Raji (cell line): ENCODE data around the gene KIF15.

Source experiments
- POLR2A ChIP-seq: IDR thresholded peaks from 2 replicates; pipeline ENCODE4 v1.6.1; 2011; ENCODE audit warnings: low read depth, low read length, control low read depth; ENCODE audit not compliant: insufficient read depth

KIF15 gene

GRCh38 chr3:44860117-44860516, 98.5 kb downstream of the KIF15 start:
- no peak for TF ChIP-seq POLR2A

DNA sequence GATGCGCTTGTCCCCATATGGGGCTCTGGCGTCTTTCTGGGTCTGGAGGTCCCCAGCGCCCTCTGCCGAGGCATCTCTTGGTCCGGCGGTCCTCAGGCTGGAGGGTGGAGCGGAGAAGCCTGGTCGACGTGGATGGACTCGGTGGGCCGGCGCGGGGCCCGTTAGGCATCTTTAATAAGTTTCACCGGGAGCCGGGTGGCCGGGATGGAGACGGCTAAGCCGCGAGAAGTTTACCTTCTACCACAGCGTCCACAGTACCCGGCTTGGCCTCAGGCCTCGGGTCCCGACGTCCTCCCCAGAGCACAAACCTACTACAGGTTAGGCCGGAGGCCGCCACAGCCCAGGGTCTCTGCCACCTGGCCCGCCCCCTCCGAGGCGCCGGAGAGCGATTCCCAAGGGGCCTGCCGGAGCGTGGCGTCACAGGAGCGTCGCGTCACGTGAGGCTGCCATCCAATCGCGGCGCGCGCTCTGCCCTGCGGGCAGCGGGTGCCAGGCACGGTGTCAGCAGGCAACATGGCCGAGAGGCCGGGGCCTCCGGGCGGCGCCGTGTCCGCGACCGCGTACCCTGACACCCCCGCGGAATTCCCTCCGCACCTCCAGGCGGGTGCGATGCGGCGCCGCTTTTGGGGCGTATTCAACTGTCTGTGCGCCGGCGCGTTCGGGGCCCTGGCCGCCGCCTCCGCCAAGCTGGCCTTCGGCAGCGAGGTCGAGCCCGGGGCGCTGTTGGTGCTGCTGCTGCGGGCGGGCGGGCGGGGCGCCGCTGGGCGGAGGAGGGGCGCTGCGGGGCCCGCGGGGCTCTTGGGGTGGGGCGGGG, 100.0 kb downstream of the KIF15 start, which contains the start of gene TMEM42:
TMEM42 (plus strand) TSS at position 501 of the 814 bp plus-strand sequence; CDS start at position 514, 13 bp downstream.
- no peak for TF ChIP-seq POLR2A

- TF ChIP-seq POLR2A = no peak
Observed at GRCh38 chr3:44862226-44862637, 100.6 kb downstream of the KIF15 start.

GRCh38 chr3:44865272-44866035, 103.9 kb downstream of the KIF15 start:
- no peak for TF ChIP-seq POLR2A

GRCh38 chr3:44867421-44868111, 106.0 kb downstream of the KIF15 start:
- no peak for TF ChIP-seq POLR2A

- TF ChIP-seq POLR2A = no peak
Observed at GRCh38 chr3:44870375-44871061, 108.9 kb downstream of the KIF15 start.

DNA sequence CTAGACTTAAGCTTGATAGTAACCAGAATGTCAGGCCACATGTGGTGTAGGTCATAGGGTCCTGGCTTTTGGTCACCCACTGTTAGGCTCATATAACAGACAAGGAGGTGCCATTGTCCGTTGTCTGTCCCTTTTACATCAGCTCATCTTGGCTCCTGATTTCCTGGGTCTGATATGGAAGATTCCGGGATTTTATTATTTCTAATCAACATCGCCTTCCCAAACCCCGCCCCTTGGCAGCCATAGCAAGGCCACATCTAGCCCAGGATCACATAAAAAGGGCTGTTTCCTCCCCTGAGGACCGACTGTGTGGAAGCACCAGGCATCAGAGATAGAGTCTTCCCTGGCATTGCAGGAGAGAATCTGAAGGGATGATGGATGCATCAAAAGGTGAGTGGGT, 112.7 kb downstream of the KIF15 start, which contains the start of gene TGM4:
TGM4 (plus strand) TSS at position 301 of the 400 bp plus-strand sequence; CDS start at position 372, 71 bp downstream.
- TF ChIP-seq POLR2A = no peak

DNA sequence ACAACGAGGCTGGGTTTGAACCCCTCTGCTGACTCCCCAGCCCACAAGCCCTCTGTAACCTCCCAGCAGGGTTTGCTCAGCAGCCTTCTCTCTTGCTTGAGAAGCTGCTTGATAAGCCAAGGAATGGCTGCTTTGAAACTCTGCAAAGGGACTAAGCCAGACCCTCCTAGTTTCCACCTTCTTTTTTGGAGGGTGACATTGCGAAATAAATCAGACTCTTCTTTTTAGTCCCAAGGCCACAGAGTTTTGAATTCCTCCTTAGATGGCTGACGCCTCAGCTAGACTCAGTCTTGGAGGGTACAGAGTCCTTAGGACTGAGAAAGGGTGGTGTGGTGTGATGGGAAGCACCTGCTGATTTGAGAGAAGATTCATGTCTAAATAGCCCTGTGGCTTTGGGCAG, 114.0 kb downstream of the KIF15 start:
- no peak for TF ChIP-seq POLR2A

GRCh38 chr3:44877333-44877732, 115.7 kb downstream of the KIF15 start:
- TF ChIP-seq POLR2A = no peak

DNA sequence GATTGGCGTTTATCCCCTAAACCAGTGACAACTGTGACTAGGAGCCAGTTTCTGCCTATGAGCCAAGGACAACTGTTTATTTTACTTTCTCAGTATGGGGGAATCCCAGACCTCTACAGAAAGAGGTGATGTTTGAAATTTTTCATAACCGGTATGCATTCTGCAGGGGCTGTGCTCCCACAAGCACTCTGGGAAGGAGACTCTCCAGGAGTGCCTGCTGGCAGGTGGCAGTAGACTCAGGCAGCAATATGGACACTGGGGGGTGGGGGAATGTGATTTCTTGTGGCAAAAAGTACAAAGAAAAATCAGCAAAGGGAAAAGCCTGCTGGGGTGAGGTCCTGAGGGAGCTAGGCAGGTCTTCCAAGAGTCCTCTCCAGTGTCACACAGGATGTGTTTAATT, 118.7 kb downstream of the KIF15 start:
- TF ChIP-seq POLR2A = no peak

DNA sequence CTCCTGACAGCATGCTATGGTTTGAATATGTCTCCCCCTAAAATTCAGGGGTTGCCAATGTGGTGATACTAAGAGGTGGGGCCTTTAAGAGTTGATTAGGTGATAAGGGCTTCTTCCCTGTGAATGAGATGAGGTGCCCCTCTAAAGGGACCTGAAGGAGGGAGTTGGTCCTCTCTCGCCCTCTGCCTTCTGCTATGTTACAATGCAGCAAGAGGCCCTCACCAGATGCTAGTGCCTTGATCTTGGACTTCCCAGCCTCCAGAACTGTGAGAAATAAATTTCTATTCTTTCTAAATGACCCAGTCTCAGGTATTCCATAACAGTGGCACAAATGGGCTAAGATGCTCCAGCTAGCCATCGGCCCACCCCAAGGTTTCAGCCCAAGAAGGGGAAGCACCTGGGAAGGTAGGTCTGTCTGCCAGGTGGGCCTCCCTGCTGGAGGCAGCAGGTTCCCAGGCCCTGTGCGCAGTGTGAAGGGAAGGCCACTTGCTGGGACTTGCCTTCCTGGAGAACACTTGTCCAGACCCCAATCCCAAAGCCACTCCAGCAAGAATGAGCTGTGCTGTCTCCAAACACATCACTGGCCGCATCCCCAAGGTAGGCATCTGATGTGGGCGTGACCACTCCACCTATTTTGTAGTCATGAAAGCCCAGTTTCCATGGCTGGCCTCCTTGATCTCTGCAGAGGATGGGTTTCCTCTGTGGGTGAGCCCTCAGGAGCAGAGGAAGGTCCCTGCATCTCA, 121.8 kb downstream of the KIF15 start:
- no peak for TF ChIP-seq POLR2A

- TF ChIP-seq POLR2A = no peak
Observed at GRCh38 chr3:44883999-44884431, 122.4 kb downstream of the KIF15 start.

DNA sequence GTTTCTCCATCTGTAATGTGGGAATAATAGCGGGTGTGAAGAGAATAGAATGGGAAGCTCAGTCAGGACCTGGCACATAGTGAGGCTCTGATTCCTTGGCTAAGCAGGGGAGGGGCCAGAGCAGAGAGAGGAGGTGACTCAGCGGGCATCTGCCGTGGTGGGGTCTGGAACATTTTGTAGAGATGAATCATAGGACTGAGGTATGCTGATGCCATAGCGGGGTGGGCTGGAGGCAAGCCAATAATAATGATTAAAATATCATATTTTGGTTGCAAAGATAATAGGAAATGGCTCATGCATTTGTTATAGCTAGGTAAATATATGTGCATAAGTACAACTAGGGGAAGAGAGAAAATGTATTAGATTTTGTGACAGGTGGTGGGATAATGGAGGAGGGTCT, 124.0 kb downstream of the KIF15 start:
- TF ChIP-seq POLR2A = no peak

DNA sequence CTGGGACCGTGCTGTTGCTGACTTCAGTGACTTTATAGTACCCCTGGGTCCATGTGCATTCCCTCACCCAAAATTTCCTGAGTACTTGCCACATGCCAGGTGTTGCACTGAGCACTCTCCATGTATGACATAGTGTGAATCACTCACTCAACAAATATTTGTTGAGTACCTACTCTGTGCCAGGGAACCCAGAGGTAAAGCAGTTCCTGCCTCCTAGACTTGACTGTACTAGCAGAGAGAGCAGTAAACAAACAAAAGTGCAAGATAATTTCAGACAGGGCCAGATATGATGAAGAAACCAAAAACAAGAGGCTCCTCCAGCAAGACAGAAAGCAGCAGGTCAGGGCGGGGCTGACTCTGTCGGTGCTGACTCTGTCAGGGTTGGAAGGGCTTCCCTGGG, 125.0 kb downstream of the KIF15 start:
- no peak for TF ChIP-seq POLR2A
